GM04503 (cell line): ENCODE results near the gene TCF25.
A peak's percentile ranks its signal among the peaks of the same experiment; 100 is the strongest.
"Not testable (repeated sequence)": the region's sequence is repeated elsewhere in the genome, so short reads cannot be mapped to it uniquely, and the experiment has no call there.

Source experiments
- DNase-seq: peaks from one replicate; pipeline ENCODE4 v3.0.0-alpha.2; 2012; ENCODE audit warnings: low read depth

TCF25 gene

DNA sequence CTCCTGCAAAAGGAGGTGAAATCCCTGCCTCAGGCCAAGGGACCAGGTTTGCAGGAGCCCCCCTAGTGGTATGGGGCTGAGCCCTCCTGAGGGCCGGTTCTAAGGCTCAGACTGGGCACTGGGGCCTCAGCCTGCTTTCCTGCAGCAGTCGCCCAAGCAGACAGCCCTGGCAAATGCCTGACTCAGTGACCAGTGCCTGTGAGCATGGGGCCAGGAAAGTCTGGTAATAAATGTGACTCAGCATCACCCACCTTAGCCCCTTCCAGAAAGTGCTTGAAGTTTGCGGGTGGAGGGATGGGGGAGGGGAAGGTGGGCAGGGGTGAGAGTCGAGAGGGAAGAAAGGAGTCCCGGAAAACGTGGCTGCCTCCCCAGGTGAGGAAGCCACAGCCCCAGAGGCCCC is 47.3 kb downstream of the TCF25 start:
- no peak for DNase-seq

GRCh38 chr16:89921131-89921701 is 47.8 kb downstream of the TCF25 start:
- no peak for DNase-seq

- DNase-seq: peak; percentile 63
These were observed 48.5 kb downstream of the TCF25 start for GRCh38 chr16:89921702-89922476.

DNA sequence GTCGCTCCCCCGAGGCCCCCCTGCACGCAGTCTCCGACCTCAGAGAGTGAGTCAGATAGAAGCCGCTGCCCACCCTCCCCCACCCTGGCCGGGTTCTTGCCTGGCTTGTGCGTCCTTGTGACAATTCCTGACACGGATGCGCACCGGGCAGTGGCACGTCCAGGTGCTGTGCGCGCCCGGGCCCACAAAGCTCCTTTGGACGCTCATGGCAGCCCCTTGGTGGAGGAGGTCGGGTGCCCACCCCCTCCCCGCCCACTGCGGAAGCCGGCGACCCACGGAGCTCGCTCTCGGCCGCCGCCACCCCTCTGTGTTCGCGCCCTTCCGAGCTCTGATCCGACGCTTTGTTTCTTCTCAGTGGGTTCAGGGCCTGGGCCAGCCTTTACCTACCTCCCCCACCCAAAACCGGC is 49.1 kb downstream of the TCF25 start:
- peak; percentile 69 for DNase-seq

DNA sequence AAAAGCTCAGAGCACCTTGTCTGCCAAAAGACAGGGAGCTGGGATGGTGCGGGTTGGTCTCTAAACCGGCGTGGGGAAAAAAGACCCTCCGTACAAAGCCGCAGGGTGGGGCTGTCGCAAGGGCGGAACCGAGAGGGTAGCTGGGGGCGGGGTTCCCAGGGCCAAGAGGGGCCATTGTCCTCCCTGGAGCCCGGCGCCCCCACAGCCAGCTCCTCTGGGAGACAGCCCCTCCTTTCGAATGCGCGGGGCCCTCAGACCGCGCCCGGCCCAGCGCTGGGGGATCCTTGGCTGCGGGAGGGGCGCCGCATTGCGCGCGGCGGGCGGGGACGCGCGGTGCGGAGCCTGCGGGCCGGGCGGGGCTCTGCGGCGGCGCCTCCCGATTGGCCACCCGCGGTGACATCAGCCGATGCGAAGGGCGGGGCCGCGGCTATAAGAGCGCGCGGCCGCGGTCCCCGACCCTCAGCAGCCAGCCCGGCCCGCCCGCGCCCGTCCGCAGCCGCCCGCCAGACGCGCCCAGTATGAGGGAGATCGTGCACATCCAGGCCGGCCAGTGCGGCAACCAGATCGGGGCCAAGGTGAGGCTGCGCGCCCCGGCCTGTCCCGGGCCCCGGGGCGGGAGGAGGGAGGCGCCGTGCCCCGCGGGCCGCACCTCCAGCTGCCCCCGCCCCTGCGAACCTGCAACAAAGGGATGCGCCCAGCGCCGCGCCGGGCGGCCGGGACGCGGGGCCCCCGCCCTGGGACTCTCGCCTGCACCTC is 49.7 kb downstream of the TCF25 start, which contains the start of gene TUBB3:
TSS of gene TUBB3 (plus strand) at position 459 of the 756 bp plus-strand sequence. CDS start at position 519, 60 bp downstream.
- no peak for DNase-seq

DNA sequence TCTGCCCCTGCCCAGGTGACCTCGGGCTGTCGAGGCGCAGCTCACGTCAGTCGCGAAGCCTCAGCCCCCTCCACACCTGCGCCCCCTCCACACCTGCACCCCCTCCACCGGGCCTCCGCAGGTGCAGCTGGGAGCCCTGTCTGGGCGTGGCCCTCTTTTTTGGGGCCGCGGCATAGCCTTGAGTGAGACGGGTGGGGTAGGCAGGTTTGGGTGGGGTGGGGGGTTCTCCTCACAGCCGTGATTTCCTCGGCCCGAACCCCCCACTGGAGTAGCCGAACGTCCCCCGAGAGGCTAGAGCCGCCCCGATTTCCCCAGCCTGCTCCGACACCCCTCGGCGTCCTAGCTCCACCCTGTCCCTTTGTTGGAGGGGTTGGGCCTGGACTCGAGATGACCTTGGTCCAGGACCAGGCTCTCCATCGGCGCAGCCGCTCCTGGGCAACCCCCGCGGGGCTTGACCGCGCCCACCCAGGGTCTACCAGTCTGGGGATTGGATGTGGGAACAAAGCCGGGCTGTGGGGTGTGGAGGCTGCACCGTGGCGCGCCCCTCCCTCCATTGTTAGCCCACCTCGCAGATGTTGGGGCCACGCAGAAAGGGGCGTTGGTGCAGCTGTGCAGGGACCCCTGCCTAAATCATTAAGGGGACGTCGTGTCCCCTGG is 50.4 kb downstream of the TCF25 start:
- DNase-seq: no peak

DNA sequence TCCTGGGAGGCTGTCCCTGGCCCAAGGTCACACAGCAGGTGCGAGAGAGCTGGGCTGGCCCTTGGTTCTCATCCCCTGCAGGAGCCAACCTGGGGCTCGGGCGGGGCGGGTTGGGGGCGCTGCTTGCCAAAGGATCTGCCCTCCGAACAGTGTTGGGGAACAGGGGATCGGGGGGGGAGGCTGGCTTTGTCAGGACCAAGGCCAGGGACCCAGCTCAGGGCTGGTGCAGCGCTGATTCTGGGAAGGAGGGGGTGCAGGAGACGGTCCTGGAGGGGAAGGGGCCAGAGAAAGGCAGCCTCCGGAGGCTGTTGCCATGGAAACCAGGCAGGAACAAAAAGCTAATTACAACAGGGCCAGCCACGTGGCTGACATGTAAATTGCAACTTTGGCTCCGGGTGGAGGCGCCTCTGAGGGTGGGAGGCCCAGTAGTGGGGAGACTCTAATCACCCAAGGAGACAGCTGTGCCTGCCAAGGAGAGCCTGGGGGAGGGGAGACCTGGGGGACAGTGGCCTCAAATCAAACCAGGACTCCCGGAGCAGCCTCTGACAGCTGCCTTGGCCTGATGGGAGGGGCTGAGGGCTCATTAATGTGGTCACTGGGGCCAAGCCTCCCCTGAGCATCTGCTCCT is 51.0 kb downstream of the TCF25 start:
- DNase-seq: no peak

GRCh38 chr16:89924925-89925307 is 51.5 kb downstream of the TCF25 start:
- DNase-seq: no peak

DNA sequence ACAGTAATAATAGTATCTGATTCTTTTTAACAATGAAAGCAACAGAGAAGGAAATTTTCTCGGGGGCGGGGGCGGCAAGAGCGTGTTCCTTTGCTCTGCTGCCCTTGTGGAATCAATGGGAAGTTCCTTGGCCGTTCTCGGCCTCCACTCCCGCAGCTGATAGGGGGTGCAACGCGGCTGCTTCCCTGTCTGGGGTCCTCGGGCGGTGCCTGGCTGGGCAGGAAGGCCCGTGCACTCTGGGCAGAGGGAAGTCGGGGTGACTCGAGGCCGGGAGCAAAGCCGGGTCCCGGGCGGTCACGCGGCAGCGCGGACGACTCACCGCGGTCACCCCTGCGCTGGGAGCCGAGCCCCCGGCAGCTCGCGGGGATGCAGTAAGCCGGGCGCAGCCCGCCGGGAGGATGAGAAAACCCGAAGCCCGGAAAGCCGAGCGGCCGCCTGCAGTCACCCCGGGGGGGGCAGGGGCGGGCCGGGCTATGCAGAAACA is 52.2 kb downstream of the TCF25 start:
- no peak for DNase-seq

DNA sequence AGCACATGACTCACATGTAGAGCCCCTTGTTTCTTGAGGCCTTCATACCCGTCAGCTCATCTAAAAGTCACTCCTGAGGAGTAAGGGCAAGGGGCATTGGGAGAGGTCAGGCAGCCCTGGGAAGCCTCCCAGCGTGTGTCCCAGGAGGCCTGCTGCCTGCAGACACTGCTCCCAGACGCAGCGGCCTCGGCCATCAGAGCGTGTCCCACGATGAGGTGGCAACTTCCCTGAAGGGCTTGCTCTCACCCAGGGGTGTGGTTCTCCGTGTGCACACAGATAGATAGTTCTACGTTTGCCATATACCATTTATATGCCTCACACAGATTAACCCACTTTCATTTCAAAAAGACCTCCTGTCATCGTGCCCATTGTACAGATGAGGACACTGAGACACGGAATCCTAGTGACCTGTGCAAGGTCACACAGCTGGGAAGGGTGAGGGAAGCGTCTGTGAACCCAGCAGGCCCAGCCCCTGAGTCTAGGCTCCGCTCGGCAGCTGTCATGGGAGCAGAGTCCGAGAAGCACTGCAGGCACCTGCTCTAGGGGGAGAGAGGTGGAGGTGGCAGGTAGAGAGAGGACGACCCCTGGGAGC is 58.0 kb downstream of the TCF25 start:
- DNase-seq: no peak

DNA sequence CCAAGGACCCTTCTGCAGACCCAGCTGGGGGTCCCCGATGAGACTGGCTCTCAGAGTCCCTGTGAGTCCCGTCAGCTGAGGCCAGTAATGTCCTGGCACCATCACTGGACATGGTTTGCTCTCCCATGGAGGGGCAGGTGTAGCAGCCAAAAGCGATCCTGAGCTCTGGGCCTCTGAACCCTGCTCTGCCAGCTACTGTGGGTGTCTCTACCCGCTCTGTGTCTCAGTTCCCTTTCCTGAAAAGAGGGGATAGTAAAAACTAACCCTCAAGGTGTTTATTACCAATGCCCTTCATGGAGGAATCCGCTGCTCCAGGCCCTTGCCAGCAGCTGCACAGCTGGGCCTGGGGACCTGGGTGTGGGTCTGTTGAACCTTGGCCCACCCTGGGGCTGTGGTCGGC is 58.6 kb downstream of the TCF25 start:
- DNase-seq: no peak

GRCh38 chr16:89934019-89934418 is 60.6 kb downstream of the TCF25 start:
- DNase-seq: not testable (repeated sequence)

GRCh38 chr16:89934611-89935553 is 61.5 kb downstream of the TCF25 start:
- DNase-seq: no peak

- not testable (repeated sequence) for DNase-seq
These were observed 62.2 kb downstream of the TCF25 start for GRCh38 chr16:89935620-89936019.

DNA sequence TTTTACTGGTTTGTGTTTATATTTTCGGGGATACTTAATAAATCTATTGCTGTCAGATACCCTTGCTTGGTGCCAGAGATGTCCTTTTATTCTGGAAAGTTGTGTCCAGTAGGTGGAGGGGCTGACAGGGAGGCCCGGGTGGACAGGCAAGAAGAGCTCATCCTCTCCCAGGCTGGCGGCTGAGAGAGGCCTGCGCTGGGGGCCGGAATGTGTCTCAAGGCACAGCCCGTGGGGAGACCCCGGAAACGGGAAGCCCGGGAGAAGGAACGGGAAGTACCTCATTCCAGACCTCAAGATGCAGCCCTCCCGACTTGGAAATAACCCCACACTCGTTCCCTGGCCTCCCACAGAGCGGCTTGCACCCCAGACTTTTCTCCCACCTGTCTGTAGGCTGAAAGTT is 62.6 kb downstream of the TCF25 start:
- DNase-seq: no peak

DNA sequence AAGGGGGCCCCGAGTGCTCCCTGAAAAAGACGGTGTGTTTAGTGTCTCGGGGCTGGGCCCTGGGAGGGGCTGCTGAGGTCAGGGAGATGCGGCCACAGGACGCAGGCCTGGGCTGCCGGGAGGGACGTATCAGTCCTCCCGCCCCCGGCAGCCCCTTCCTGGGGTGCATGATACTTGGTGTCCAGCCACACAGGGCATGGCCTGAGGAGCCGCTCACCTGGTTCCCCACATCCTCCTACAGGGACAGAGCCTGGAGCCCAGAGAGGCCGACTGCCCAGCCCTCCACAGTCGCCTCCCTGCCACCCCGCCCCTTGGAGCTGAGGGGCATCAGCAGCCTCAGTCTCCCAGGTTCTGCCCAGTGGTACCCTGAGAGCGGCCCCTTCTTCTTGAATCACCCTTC is 63.1 kb downstream of the TCF25 start:
- no peak for DNase-seq

DNA sequence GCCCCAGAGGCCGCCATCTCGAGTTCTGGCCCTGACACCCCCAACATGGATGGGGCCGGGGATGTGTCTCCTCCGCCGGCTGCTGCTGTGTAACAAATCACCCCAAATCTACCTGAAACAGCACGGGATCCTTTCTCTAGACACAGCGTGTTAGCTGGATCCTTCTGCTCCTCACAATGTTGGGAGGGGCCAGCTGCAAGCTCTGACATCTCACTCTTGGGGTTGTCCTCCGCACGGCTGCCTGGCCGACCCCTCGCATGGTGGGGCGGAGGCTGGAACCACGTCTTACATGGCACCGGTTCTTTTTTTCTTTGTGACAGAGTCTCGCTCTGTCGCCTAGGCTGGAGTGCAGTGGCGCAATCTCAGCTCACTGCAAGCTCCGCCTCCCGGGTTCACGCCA is 63.6 kb downstream of the TCF25 start:
- no peak for DNase-seq

- no peak for DNase-seq
These were observed 64.9 kb downstream of the TCF25 start for GRCh38 chr16:89938175-89938885.

DNA sequence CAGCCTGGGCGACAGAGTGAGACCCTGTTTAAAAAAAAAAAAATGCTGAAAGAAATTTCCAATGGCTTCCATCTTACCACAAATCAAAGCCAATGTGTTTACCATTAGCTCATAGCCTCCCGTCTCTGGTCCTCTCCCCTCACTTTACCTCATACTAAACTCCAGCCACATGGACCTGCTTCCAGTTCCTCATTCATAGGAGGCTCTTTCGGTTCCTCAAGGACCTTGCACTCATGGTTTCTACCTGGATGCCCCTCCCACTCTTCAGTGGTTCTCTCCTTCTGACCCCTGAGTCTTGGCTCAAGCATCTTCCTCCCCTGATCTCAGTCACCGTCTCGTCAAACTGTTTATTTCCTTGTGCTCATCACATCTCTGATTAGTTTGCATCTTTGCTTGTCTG is 71.4 kb downstream of the TCF25 start:
- DNase-seq: no peak

GRCh38 chr16:89945654-89946053 is 72.3 kb downstream of the TCF25 start:
- no peak for DNase-seq
